Calu3 (cell line): ENCODE data around the gene BUB1B. TPM values are rescaled to one million over a fixed set of nuclear protein-coding genes. Genes with fewer than 3 reads are reported as not detected.

Source experiments
- BruUV-seq: library from RNA; stranded (reverse); fragments of 400-500 nt; replicated peaks from 2 replicates; lab custom pipeline; 2021; lab: Mats Ljungman, UMichigan
- CTCF ChIA-PET: fragments of 300-600 bp; sonication (Branson Sonifier 250); formaldehyde crosslinking; loops from one replicate; lab custom pipeline; 2022; ENCODE audit warnings: antibody characterized with exemption; lab: Charles Lee
- DNase-seq: peaks from one replicate; pipeline ENCODE4 v3.0.0; 2022
- H3K27ac Mint-ChIP-seq: one replicate; pipeline ENCODE4 v1.8.0; 2022; ENCODE audit warnings: mixed read lengths; ENCODE audit not compliant: unreplicated experiment
- H3K27me3 Mint-ChIP-seq: one replicate; pipeline ENCODE4 v1.8.0; 2022; ENCODE audit warnings: mixed read lengths; ENCODE audit not compliant: unreplicated experiment
- H3K36me3 Mint-ChIP-seq: one replicate; pipeline ENCODE4 v1.8.0; 2022; ENCODE audit warnings: mild to moderate bottlenecking, moderate library complexity, mixed read lengths; ENCODE audit not compliant: insufficient read depth, unreplicated experiment
- H3K4me1 Mint-ChIP-seq: one replicate; pipeline ENCODE4 v1.8.0; 2022; ENCODE audit warnings: mild to moderate bottlenecking, low read depth, mixed read lengths; ENCODE audit not compliant: unreplicated experiment
- H3K4me3 Mint-ChIP-seq: one replicate; pipeline ENCODE4 v1.8.0; 2022; ENCODE audit warnings: mild to moderate bottlenecking, low read depth, moderate library complexity, mixed read lengths; ENCODE audit not compliant: unreplicated experiment
- H3K9me3 Mint-ChIP-seq: one replicate; pipeline ENCODE4 v1.8.0; 2022; ENCODE audit warnings: low read depth, mixed read lengths; ENCODE audit not compliant: unreplicated experiment
- CTCF ChIP-seq: fragments of 200-600 bp; IDR thresholded peaks from one replicate; pipeline ENCODE4 v1.8.0; 2022; ENCODE audit warnings: antibody characterized with exemption; ENCODE audit not compliant: unreplicated experiment
- intact Hi-C: fragments of 100-400 bp; cut with micrococcal nuclease; formaldehyde crosslinking; loops from one replicate; pipeline ENCODE4 v1.10.0; 2022; ENCODE audit not compliant: unreplicated experiment
- total RNA-seq: library from RNA; stranded (reverse); gene quantifications from 2 replicates; pipeline ENCODE4 v1.2.3, GENCODE V29; 2022

The BUB1B gene
- total RNA-seq, 1 experiment from 2014 or later, result 41.8 TPM

GRCh38 chr15:40240619-40241221 is 79.9 kb downstream of the BUB1B start:
- Mint-ChIP-seq H3K9me3 (no peaks in the 10 kb centered on the region), H3K36me3 (peaks cover 4% of the 10 kb centered on the region), H3K27ac (no peak overlapping the region), H3K4me3 (no peak overlapping the region), H3K4me1 (peaks cover 16% of the 10 kb centered on the region), H3K27me3 (no peaks in the 10 kb centered on the region)
- no peak for TF ChIP-seq CTCF
- intact Hi-C loops, result no loop called here
- no peak for DNase-seq
- no TSS peak for BruUV-seq
- CTCF ChIA-PET, result no interaction called here

- no peak overlapping the region for H3K27ac Mint-ChIP-seq
- BruUV-seq, result no TSS peak
- DNase-seq, result no peak
- TF ChIP-seq CTCF, result no peak
- no peaks in the 10 kb centered on the region for H3K9me3 Mint-ChIP-seq
- H3K36me3 Mint-ChIP-seq, result peaks cover 4% of the 10 kb centered on the region
- CTCF ChIA-PET, result no interaction called here
- H3K27me3 Mint-ChIP-seq, result no peaks in the 10 kb centered on the region
- no peak overlapping the region for H3K4me3 Mint-ChIP-seq
- intact Hi-C loops, result no loop called here
- H3K4me1 Mint-ChIP-seq, result peaks cover 16% of the 10 kb centered on the region
Measured at GRCh38 chr15:40241269-40242212, 80.7 kb downstream of the BUB1B start.

GRCh38 chr15:40242213-40242599 is 81.3 kb downstream of the BUB1B start:
- BruUV-seq, result no TSS peak
- CTCF ChIA-PET, result no interaction called here
- no peak for DNase-seq
- intact Hi-C loops, result no loop called here
- peaks cover 16% of the 10 kb centered on the region for H3K4me1 Mint-ChIP-seq
- no peak for TF ChIP-seq CTCF
- no peak overlapping the region for H3K27ac Mint-ChIP-seq
- H3K27me3 Mint-ChIP-seq, result no peaks in the 10 kb centered on the region
- no peak overlapping the region for H3K4me3 Mint-ChIP-seq
- no peaks in the 10 kb centered on the region for H3K9me3 Mint-ChIP-seq
- peaks cover 4% of the 10 kb centered on the region for H3K36me3 Mint-ChIP-seq

GRCh38 chr15:40242601-40243000 is 81.7 kb downstream of the BUB1B start:
- intact Hi-C loops, result no loop called here
- Mint-ChIP-seq H3K9me3 (no peaks in the 10 kb centered on the region), H3K36me3 (peaks cover 4% of the 10 kb centered on the region), H3K27me3 (no peaks in the 10 kb centered on the region), H3K4me3 (no peak overlapping the region), H3K4me1 (peaks cover 16% of the 10 kb centered on the region), H3K27ac (no peak overlapping the region)
- CTCF ChIA-PET, result no interaction called here
- BruUV-seq, result no TSS peak
- no peak for DNase-seq
- no peak for TF ChIP-seq CTCF
